NCI-H69 (cell line): ENCODE measurements around the gene SNX27.
A peak's percentile ranks its signal among the peaks of the same experiment; 100 is the strongest.
"Not testable (repeated sequence)": the region's sequence is repeated elsewhere in the genome, so short reads cannot be mapped to it uniquely, and the experiment has no call there.

Experiments
- DNase-seq: peaks from one replicate; lab custom pipeline; 2025; lab: John Stamatoyannopoulos, UW

SNX27 gene

GRCh38 chr1:151641229-151641628, 29.4 kb downstream of the SNX27 start:
- no peak for DNase-seq

DNA sequence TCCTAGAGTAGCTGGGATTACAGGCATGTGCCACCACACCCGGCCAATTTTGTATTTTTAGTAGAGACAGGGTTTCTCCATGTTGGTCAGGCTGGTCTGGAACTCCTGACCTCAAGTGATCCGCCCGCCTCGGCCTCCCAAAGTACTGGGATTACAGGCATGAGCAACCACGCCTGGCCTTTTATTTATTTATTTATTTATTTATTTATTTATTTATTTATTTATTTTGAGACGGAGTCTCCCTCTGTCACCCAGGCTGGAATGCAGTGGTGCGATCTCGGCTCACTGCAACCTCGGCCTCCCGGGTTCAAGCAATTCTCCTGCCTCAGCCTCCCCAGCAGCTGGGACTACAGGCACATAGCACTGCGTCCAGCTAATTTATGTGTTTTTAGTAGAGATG, 31.2 kb downstream of the SNX27 start:
- not testable (repeated sequence) for DNase-seq

DNA sequence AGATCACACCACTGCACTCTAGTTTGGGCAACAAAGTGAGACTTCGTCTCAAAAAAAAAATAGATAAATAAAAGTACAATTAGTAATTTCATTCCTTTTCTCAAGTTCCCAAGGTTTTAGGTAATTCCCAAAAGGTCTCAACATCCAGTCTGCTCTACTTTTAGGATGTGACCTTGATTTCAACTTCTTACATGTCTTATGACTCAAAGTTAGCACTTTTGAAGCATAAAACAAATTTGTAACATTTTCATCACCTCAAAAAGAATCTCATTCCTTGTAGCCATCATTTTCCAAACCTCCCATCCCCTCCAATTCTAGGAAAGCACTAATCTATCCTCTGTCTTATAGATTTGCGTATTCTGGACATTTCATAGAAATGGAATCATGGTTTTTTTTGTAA, 32.2 kb downstream of the SNX27 start:
- DNase-seq, result no peak

DNA sequence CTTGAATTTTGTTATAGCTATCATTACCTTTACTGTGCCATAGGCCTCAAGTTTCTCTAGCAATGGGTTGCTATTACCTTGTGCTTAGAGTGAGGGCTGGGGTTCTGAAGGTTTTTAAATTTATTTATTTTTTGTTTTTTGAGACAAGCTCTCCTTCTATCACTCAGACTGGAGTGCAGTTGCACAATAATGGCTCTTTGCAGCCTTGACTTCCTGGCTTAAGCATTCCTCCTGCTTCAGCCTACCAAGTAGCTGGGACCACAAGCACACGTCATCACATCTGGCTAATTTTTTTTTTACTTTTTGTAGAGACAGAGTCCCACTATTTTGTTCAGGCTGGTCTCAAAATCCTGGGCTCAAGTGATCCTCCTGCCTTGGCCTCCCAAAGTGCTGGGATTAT, 41.5 kb downstream of the SNX27 start:
- no peak for DNase-seq

DNA sequence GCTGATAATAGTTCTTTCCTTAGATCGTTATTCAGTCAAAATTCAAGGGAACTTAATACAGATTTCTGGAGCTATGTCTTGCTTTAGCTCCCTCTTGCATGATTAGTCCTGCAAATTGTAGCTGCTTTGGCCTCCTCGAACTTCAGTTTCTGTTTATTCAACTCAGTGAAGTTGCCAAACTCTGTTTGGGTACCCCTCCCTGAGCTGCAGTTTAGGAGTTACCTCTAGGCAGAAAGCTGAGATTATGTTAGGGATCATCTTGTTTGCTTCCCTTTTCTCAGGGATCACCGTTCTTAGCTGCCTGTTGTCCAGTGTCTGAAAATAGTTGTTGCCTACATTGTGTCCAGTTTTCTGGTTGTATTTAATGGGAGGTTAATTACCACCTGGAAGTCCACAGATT, 43.5 kb downstream of the SNX27 start:
- DNase-seq, result no peak

DNA sequence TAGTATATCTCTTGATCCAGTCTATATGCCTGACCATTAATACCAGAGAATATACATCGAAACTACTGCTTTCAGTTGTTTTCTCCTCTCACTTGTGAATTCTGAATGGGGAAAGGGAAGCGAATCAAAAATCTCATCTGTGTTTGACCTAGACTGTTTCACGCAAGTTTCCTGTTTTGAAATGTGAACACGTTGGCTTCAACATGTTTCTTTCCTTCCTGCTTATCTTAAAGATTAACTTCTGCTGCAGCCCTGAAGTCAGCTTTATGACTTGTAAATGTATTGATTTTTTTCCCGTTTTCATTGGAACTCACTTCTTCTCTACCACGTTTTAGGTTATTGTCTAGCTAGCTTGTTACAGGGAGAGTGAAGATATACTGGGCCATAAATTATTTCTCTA, 49.9 kb downstream of the SNX27 start:
- no peak for DNase-seq

- DNase-seq, result no peak
Observed at GRCh38 chr1:151668090-151668489, 56.2 kb downstream of the SNX27 start.

DNA sequence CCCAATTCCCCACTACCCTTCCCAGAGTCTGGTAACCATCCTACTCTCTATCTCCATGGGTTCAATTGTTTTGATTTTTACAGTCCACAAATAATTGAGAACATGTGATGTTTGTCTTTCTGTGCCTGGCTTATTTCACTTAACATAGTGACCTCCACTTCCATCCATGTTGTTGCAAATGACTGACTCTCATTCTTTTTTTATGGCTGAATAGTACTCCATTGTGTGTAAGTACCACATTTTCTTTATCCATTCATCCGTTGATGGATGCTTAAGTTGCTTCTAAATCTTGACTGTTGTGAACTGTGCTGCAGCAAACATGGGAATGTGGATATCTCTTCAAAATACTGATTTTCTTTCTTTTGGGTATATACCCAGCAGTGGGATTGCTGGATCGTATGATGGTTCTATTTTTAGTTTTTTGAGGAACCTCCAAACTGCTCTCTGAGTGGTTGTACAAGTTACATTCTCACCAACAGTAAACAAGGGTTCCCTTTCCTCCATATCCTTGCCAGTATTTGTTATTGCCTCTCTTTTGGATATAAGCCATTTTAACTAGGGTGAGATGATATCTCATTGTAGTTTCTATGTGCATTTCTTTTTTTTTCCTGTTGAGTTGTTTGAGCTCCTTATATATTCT, 58.3 kb downstream of the SNX27 start:
- DNase-seq, result not testable (repeated sequence)

DNA sequence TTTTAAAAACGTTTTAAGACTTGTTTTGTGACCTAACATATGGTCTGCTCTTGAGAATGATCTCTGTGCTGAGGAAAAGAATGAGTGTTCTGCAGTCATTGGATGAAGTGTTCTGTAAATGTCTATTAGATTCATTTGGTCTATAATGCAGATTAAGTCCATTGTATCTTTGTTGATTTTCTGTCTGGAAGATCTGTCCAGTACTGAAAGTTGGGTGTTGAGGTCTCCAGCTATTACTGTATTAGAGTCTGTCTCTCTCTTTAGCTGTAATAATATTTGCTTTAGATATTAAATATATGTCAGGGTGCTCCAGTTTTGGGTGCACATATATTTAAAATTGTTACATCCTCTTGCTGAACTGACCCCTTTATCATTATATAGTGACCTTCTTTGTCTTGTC, 61.6 kb downstream of the SNX27 start:
- no peak for DNase-seq

DNA sequence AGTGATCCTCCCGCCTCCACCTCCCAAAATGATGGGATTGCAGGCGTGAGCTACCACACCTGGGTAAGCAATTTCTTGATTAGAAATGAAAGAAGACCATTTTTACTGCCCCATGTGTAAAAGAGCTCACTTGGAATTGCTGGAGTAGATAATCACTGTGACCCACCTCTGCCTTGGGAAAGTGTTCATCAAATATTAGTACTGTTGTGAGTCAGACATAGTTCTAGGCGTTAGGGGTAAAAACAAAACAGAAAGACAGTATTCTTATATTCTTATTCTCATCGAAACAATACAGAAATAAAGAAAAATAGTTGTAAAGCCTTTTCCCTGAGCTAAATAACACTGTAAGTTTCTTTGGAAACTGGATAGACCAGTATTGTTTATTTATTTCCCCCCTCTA, 68.5 kb downstream of the SNX27 start:
- DNase-seq, result no peak

DNA sequence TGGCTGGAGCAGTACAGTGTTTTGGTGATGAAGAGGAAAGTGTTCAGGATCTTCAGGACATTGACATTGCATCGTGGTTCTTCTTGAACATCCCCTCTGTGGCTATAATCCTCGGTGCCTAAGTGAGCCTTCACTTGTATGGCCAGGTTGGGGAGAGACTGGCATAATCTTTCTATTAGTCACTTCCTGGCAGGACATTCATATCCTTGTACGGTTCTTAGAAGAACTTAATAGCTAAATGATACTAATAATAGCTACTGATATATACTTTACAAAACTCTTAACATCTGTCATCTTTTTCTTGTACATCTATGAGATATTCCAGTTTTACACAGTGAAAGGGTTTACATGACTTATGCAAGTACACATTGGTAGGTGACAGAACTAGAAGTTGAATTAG, 69.0 kb downstream of the SNX27 start:
- no peak for DNase-seq

DNA sequence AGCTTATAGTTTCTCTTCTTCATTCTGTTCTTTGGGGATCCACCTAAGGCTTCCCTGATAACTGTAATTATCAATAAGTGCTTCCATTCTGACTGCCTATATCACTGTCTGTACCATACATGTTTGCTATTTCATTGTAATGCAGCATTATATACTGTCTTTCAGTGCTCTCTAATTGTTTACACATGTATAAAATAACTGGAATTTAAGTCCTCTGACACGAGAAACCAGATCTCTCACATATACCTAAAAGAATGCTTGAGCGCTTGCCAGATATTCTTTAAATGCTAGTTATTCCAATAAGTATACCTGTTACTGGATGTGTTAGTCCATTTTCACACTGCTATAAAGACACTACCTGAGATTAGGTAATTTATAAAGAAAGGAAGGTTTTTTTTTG, 70.1 kb downstream of the SNX27 start:
- DNase-seq, result no peak

DNA sequence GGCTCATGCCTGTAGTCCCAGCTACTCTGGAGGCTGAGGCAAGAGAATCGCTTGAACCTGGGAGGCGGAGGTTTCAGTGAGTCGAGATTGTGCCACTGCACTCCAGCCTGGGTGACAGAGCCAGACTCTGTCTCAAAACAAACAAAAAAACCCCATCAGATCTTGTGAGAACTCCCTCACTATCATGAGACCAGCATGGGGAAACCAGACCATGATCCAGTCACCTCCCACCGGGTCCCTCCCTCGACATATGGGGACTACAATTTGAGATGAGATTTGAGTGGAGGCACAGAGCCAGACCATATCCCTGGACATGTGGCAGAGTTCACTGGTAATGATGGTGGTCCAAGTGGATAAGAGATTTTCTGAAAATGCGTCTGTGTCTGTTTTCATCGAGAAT, 71.1 kb downstream of the SNX27 start:
- not testable (repeated sequence) for DNase-seq

DNA sequence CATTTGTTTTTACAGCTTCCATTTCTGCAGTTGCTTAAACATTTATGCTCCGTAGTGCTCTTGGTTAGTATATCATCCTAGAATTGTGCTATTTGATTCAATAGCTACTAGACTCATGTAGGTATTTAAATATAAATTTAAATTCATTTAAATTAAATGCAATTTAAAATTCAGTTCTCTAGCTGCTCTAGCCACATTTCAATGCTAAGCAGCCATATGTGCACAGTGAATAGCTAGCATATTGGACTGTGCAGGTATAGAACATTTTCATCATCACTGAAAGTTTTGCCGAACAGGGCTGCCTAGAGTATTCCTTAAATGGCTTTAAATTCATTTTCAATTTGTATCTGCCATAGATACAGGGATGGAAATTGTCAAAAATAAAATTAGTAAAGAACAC, 72.3 kb downstream of the SNX27 start:
- DNase-seq, result no peak

DNA sequence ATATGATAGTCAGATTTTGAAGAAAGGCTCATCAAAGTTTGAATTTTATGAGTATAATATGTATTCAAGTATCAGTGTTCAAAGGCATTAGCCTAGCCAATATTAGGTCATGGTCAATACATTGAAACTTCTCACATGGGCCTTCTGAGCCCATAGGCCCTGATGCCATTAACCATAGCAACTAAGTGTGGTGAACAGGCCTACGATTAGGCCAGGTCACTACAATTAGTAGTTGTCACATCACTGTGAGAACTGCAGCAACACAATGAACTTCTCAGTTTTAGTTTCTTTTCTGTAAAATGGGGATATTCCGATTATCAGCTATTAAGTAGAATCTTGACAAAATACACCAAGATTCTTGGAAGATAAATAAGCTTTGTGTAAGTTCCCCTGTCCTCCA, 74.7 kb downstream of the SNX27 start:
- no peak for DNase-seq

- no peak for DNase-seq
Observed at GRCh38 chr1:151689494-151689893, 77.6 kb downstream of the SNX27 start.

DNA sequence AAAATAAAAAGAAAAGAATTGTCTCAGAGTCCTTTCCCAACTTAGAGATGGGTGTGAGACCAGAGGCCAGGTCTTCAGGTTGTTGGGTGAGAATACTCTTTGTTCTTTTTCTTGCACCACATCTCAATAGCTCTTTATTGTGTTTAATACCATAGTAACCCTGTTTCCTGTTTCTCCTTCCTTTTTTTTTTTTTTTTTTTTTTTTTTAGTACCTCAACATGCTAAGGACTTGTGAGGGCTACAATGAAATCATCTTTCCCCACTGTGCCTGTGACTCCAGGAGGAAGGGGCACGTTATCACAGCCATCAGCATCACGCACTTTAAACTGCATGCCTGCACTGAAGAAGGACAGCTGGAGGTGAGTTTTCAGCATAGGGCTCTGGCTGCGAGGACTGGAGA, 80.4 kb downstream of the SNX27 start:
- no peak for DNase-seq

GRCh38 chr1:151693057-151693651, 81.3 kb downstream of the SNX27 start:
- DNase-seq, result peak; percentile 65

GRCh38 chr1:151701515-151701914, 89.7 kb downstream of the SNX27 start:
- no peak for DNase-seq

- no peak for DNase-seq
Observed at GRCh38 chr1:151702936-151703335, 91.1 kb downstream of the SNX27 start.

DNA sequence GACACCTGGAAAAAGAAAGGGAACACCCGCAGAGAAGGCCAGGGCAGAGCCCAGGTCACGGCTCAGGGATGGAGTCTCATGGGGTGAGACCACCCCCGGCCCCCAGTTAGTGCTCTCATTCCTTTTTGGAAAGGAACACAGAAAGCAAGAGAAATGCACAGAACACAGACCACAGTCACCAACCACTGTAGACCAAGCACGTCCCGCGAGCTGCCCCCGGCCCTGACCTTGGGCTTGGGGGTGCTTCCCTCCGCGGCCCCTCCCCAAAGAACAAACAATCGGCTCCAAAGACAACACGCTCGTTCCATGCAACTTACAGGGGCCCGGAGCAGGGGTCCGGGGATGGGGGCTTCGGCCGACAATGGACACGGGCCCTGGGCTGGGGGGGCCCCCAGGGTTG, 92.0 kb downstream of the SNX27 start:
- no peak for DNase-seq

DNA sequence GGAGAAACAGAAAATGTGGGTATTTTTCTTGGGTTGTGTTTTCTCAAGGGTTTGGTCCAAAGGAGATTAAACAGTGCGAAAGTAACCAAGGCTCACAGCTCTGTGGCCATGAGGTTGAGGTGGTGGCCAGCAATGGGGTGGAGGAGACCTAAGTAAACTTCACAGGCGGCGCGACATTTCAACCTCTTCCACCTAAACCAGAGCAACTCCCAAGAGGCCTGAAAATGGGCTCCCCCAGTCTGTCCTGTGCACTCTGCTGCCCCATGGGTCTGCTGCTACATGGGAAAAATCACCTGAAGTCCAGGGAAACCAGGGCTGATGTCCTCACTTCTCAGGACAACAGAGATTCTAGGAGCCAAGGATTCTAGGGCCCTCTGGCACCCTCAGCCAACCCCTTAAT, 92.4 kb downstream of the SNX27 start:
- no peak for DNase-seq

DNA sequence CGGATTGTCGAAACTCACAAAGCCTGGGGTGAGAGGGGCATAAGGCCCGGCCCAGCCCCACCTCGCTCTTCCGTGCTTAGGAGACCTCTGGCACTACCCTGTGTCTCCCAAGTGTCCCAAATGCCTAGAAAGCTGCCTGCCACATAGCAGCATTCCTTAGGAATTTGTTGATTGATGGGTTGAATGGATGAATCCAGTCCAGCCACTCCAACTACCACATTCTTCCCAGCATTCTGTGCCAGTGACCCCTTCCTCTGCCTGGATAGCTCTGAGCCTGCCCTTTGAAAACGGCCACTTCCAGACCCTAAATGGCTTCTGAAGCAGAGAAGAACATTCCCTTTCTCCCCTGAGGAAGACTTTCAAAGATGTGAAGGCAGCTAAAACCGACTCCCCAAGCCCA, 93.3 kb downstream of the SNX27 start:
- no peak for DNase-seq

GRCh38 chr1:151705753-151706463, 94.1 kb downstream of the SNX27 start:
- no peak for DNase-seq
